ENCODE results near the gene FHAD1. TPM values are rescaled to one million over a fixed set of nuclear protein-coding genes. Genes with fewer than 3 reads are reported as not detected.

The FHAD1 gene
- total and polyA plus RNA-seq, 2 donors (not counting 3 experiments of a cell fraction or from before 2014, with no cell fraction given): 0.04 to 0.69 TPM

- no peak for FAIRE-seq
- POLR2A ChIA-PET: interaction anchor here (0.6 kb wide), 1 partner anchor 79 kb away, joined by 3 read pairs; no protein-coding TSS in a partner anchor
- no peaks in the 10 kb centered on the region for H3K9me1 ChIP-seq (replicated peaks; ENCODE audit: control insufficient read depth, extremely low read depth, insufficient read depth, low read length)
- H2AFZ ChIP-seq (ENCODE audit: low read depth, low read length): no peak overlapping the region
- TF ChIP-seq POLR2A (IDR thresholded peaks at IDR 0.05; ENCODE audit: low read depth, low read length): no peak
- TF ChIP-seq EZH2 (IDR thresholded peaks at IDR 0.05; ENCODE audit: borderline replicate concordance, low read depth, low read length, severe bottlenecking): no peak
- TF ChIP-seq, protein P1, sequence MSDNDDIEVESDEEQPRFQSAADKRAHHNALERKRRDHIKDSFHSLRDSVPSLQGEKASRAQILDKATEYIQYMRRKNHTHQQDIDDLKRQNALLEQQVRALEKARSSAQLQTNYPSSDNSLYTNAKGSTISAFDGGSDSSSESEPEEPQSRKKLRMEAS (IDR thresholded peaks at IDR 0.05; ENCODE audit: insufficient read depth, insufficient read length): no peak
- TF ChIP-seq POLR2AphosphoS5 (IDR thresholded peaks at IDR 0.05; ENCODE audit: insufficient read depth, low read depth, low read length): no peak
- no peak for TF ChIP-seq MYC (IDR thresholded peaks at IDR 0.05; ENCODE audit: low read depth, low read length)
- TF ChIP-seq GATA2 (IDR thresholded peaks at IDR 0.05; ENCODE audit: insufficient read depth, insufficient read length, low read depth, low read length): no peak
- TF ChIP-seq, protein P2, sequence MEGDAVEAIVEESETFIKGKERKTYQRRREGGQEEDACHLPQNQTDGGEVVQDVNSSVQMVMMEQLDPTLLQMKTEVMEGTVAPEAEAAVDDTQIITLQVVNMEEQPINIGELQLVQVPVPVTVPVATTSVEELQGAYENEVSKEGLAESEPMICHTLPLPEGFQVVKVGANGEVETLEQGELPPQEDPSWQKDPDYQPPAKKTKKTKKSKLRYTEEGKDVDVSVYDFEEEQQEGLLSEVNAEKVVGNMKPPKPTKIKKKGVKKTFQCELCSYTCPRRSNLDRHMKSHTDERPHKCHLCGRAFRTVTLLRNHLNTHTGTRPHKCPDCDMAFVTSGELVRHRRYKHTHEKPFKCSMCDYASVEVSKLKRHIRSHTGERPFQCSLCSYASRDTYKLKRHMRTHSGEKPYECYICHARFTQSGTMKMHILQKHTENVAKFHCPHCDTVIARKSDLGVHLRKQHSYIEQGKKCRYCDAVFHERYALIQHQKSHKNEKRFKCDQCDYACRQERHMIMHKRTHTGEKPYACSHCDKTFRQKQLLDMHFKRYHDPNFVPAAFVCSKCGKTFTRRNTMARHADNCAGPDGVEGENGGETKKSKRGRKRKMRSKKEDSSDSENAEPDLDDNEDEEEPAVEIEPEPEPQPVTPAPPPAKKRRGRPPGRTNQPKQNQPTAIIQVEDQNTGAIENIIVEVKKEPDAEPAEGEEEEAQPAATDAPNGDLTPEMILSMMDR (IDR thresholded peaks at IDR 0.05; ENCODE audit: extremely low read depth in 1 of 2, insufficient read depth in 1 of 2, low read depth in 1 of 2, low read length in 2 of 2): no peak
- no peak for TF ChIP-seq JUN (IDR thresholded peaks at IDR 0.05; ENCODE audit: borderline replicate concordance, insufficient read depth, insufficient read length, low read depth)
- no peak for TF ChIP-seq FOS (IDR thresholded peaks at IDR 0.05; ENCODE audit: borderline replicate concordance, insufficient read depth, low read length)
- DNase-seq (ENCODE audit: low read depth, low spot score): no peak
- dilution Hi-C loops (cut with MboI; ENCODE audit: extremely low pct_ligation_motif_present, low sequenced_read_pairs) (no loop called here), intact Hi-C loops (cut with micrococcal nuclease) (no loop called here)
- H3K27me3 ChIP-seq (ENCODE audit: control insufficient read depth in 2 of 2, insufficient read depth in 2 of 2, low read length in 2 of 2): no peaks in the 10 kb centered on the region
- no peaks in the 10 kb centered on the region for H3K9me3 ChIP-seq (replicated peaks; ENCODE audit: control insufficient read depth, insufficient read depth, low read length)
- no peak overlapping the region for H3K4me3 ChIP-seq (replicated peaks in 1 of 3; ENCODE audit: insufficient read depth in 1 of 3, low read depth in 1 of 3, low read length in 3 of 3)
- BruUV-seq (replicated peaks): no TSS peak
- H3K9ac ChIP-seq (replicated peaks; ENCODE audit: extremely low read depth, insufficient read depth, low read length): no peak overlapping the region
- CTCF ChIA-PET: interaction anchor here (1.0 to 3.7 kb wide), 3 partner anchors 11 to 16 kb away, joined by 3 to 37 read pairs (median 4); no protein-coding TSS in a partner anchor
- H3K4me2 ChIP-seq (ENCODE audit: insufficient read depth, low read length): no peak overlapping the region
- H3K79me2 ChIP-seq (ENCODE audit: control insufficient read depth, insufficient read depth, low read length): no peaks in the 10 kb centered on the region
- peaks cover 44% of the 10 kb centered on the region for H3K4me1 ChIP-seq (ENCODE audit: control insufficient read depth, extremely low read depth, insufficient read depth, low read length)
- no peak overlapping the region for H3K27ac ChIP-seq (ENCODE audit: insufficient read depth, low read depth, low read length)
- H4K20me1 ChIP-seq (replicated peaks; ENCODE audit: control insufficient read depth, extremely low read depth, insufficient read depth, low read length): no peaks in the 10 kb centered on the region
- H3K36me3 ChIP-seq (ENCODE audit: control insufficient read depth in 2 of 2, extremely low read depth in 1 of 2, insufficient read depth in 2 of 2, low read length in 2 of 2): no peaks in the 10 kb centered on the region
Observed at GRCh38 chr1:15339570-15339969, 92.5 kb downstream of the FHAD1 start.

Data from endothelial cell of umbilical vein (primary cell).